ENCODE data around the gene POMC. TPM values are rescaled to one million over a fixed set of nuclear protein-coding genes. Genes with fewer than 3 reads are reported as not detected.

The POMC gene
- total and polyA plus RNA-seq, 12 donors = 0.75 to 115 (median 10.0) TPM

DNA sequence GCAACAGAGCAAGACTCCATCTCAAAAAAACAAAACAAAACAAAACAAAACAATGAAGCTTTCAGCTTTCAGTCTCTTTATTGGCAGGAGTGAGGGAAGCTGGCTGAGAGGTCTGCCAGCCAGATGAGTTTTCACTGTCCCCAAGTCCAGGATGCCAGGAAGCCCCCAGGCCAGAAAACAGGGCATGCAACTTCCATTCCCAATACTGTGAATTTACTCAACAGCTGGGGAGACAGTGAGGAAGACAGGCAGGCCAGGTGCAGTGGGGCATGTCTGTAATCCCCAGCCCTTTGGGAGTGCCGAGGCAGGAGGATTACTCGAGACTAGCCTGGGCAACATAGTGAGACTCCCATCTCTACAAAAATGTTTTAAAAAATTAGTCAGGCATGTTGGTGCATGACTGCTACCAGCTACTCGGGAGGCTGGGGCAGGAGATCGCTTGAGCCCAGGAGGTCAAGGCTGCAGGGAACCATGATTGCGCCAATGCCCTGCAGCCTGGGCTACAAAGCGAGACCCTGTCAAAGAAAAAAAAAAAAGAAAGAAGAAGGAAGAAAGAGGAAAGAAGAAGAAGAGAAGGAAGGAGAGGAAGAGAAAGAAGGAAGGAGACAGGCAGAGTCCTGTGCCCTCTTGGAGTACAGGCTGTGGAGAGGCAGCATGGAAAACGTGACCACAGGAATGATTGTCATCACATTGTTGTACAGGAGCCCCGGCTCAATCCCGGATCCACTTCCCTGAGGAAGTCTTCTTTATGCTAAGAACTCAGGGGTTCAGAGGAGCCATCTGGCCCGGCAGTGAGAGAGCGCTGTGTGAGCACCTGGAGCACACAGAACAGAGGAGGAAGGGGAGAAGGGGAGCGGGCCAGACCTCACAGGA, 29.2 kb upstream of the POMC start:
- no peaks in the 10 kb centered on the region for H3K9me3 ChIP-seq (replicated peaks in 1 of 3)
- H3K27me3 ChIP-seq = no peaks in the 10 kb centered on the region
- no peaks in the 10 kb centered on the region for H3K4me1 ChIP-seq (replicated peaks in 1 of 2)
- H3K4me3 ChIP-seq = no peak overlapping the region
- intact Hi-C loops (cut with DNase I) = loop anchor here (10.0 kb wide), 2 partner anchors 213 to 223 kb away; partner anchors contain the start of gene DNAJC27 (in 1 of the 2)
- H3K36me3 ChIP-seq (replicated peaks in 1 of 2) = no peaks in the 10 kb centered on the region
- 55 to 68% (median 62%) methylated on average over 12 of the region's 12 CpGs for WGBS, 4 donors
- DNase-seq = no peak
- no peak overlapping the region for H3K27ac ChIP-seq
- TF ChIP-seq CTCF (IDR thresholded peaks at IDR 0.05) = no peak
- no peak for TF ChIP-seq POLR2A (IDR thresholded peaks at IDR 0.05)

DNA sequence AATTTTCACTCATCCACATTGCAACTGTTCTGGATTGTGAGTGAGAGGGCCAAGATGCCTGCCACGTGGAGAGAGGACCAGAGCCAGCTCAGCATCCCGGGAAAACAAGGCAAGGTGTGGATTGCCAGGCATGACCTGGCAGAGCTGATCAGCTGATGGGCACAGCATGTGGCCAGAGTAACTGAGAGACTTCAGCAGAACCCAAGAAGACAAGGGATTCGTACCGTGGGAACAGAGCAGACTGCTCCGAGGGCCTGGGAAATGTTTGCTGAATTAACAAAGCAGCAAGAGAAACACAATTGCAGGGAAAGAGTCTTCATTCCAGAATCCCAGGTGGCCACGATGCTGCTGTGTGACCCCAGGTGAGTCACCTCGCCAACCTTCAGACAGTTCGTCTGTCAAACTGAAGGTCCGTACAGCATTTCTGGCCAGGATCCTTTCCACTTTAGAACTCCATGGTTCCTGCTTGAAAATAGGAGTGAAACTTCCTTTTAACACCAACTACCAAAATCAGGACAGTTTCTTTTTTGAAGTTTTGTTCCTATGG, 26.3 kb upstream of the POMC start:
- Histone ChIP-seq H3K4me3 (no peak overlapping the region), H3K9me3 (replicated peaks in 1 of 3) (no peaks in the 10 kb centered on the region), H3K27me3 (no peaks in the 10 kb centered on the region), H3K27ac (no peak overlapping the region), H3K36me3 (replicated peaks in 1 of 2) (no peaks in the 10 kb centered on the region), H3K4me1 (replicated peaks in 1 of 2) (no peaks in the 10 kb centered on the region)
- WGBS, 4 donors = 73 to 86% (median 83%) methylated on average over 9 of the region's 9 CpGs
- TF ChIP-seq CTCF (IDR thresholded peaks at IDR 0.05) (no peak), POLR2A (IDR thresholded peaks at IDR 0.05) (no peak)
- no peak for DNase-seq
- intact Hi-C loops (cut with DNase I) = loop anchor here (10.0 kb wide), 2 partner anchors 210 to 220 kb away; partner anchors contain the start of gene DNAJC27 (in 1 of the 2)

- WGBS, 4 donors = 86 to 93% (median 90%) methylated on average over 5 of the region's 5 CpGs
- no peaks in the 10 kb centered on the region for H3K36me3 ChIP-seq (replicated peaks in 1 of 2)
- no peaks in the 10 kb centered on the region for H3K9me3 ChIP-seq (replicated peaks in 1 of 3)
- H3K4me3 ChIP-seq = no peak overlapping the region
- intact Hi-C loops (cut with DNase I) = loop anchor here (10.0 kb wide), 2 partner anchors 206 to 216 kb away; partner anchors contain the start of gene DNAJC27 (in 1 of the 2)
- no peaks in the 10 kb centered on the region for H3K4me1 ChIP-seq (replicated peaks in 1 of 2)
- no peak overlapping the region for H3K27ac ChIP-seq
- no peak for DNase-seq
- H3K27me3 ChIP-seq = no peaks in the 10 kb centered on the region
- TF ChIP-seq POLR2A (IDR thresholded peaks at IDR 0.05) (no peak), CTCF (IDR thresholded peaks at IDR 0.05) (no peak)
Observed at GRCh38 chr2:25190536-25190935, 22.2 kb upstream of the POMC start.

DNA sequence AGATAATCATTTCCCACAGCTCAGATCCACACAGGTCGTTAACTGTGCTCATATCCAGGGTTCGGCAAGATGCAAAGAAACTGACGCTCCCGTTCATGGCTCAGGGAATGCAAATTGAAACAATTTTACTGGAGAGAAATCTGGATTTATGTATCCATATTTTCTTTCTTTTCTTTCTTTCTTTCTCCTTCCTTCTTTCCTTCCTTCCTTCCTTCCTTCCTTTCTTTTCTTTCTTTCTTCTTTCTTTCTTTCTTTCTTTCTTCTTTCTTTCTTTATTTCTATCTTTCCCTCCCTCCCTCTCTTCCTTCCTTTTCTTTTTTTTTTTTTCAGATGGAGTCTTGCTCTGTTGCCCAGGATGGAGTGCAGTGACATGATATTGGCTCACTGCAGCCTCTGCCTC, 20.0 kb upstream of the POMC start:
- no peaks in the 10 kb centered on the region for H3K4me1 ChIP-seq (replicated peaks in 1 of 2)
- H3K27me3 ChIP-seq = no peaks in the 10 kb centered on the region
- H3K4me3 ChIP-seq = no peak overlapping the region
- intact Hi-C loops (cut with DNase I) = no loop called here
- no peaks in the 10 kb centered on the region for H3K36me3 ChIP-seq (replicated peaks in 1 of 2)
- TF ChIP-seq CTCF (IDR thresholded peaks at IDR 0.05) (no peak), POLR2A (IDR thresholded peaks at IDR 0.05) (no peak)
- no peak overlapping the region for H3K27ac ChIP-seq
- no peak for DNase-seq
- H3K9me3 ChIP-seq (replicated peaks in 1 of 3) = no peaks in the 10 kb centered on the region
- WGBS, 4 donors = 82 to 90% (median 89%) methylated on average over 4 of the region's 4 CpGs
